Measurements from ENCODE around the gene CD40.

Gene CD40

DNA sequence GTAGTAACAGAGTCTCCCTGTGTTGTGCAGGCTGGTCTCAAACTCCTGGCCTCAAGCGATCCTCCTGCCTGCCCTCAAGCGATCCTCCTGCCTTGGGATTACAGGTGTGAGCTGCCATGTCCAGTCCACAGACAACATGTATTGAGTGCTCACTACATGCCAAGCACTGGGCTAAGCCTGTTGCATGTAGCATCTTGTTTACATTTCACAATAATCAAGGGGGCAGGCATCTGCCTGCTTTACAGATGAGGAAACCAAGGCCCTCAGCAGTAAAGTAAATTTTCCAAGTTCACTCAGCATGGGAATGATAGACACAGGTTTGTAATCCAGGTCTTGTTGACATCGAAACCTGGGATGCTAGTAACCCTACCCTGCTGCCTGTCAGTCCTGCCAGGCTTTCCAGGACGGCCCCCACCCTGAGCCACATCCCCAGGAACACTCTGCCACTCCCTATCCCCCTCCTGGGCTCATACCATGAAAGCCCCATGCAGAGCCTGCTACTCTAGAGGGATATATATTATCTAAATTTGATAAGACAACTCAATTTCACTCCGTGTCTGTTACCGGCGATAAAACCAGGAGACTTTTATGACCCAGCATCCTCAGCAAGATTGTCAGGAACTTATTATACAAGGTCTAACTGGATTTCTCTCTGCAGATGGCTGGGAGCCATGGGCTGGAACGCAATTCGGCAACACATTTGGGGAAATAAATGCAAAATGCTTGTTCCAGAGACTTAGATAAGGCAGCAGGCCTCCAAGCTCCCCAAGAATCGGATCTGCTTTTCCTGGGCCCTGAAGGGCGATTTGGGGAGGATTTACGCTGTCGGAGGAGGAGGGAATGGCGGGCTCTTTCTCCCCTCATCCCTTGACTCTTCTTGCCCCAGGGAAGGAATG, 30.4 kb downstream of the CD40 start:
- no peak for DNase-seq (ENCODE audit: low read depth, low spot score)

DNA sequence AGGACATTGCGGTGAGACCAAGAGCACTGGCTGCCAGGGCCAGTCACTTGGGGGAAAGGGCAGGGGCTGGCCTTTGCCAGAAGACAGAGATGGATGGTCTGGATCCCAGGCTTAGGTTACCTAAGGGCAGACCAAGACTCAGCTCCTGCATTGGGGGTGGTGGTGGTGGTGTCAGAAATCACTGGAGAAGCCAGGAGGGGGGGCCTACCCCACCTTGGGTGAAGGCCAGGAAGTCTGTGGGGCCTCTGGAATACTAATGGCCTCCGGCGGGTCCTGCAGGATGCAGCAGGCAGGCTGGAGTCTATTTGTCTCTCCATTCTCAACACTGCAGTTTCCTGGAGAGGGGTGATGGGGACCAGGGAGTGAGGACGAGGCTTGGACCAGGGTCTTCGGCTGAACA, 32.8 kb downstream of the CD40 start:
- DNase-seq (ENCODE audit: low read depth, low spot score), result no peak

DNA sequence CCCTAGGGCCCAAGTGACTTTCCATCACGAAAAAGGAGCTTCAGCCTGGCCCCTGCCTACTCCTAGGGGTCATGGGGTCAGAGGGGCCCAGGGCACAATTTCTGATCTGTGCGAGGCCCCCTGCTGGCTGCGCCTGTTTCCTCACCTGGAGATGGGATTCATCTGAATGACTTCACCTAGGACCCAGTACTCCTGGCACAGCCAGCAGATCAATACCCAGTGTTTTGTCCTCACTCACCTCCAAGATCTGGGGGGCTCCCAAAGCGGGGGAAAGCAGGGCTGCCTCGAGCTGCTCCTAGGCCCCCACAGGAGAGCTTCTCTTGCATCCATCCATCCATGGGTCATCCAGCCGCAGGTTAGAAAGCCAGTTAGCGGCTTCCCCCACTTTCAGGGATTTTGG, 33.8 kb downstream of the CD40 start:
- no peak for DNase-seq (ENCODE audit: low read depth, low spot score)

DNA sequence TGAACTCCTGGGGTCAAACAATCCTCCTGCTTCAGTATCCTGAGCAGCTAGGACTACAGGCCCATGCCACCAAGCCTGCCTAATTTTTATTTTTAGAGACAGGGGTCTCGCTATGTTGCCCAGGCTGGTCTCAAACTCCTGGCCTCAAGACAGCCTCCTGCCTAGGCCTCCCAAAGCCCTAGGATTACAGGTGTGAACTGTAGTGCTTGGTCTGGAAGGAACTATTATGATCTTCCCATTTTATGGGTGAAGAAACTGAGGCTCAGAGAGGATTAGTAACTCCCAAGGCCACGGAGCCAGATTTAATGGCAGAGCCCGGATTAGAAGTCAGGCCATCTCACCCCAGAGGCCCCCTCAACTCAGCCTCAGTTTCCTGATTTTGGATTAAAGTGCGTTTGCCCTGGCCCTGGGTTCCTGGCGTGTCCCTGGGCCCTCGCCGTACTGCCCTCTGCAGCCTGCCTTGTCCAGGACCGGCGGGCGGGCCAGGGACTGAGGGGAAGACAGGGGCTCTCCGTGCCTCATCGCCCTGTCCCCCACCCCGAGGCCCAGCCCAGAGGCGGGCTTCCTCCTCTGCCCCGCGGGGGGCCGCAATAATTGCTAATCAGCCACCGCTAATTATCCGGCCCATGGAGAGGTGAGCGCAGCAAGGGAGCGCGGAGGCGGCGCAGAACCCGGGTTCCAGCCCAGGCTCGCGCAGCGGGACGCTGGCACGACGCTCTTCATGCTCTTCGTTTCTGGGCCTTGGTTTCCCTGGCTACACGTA, 34.9 kb downstream of the CD40 start:
- DNase-seq (ENCODE audit: low read depth, low spot score), result no peak

DNA sequence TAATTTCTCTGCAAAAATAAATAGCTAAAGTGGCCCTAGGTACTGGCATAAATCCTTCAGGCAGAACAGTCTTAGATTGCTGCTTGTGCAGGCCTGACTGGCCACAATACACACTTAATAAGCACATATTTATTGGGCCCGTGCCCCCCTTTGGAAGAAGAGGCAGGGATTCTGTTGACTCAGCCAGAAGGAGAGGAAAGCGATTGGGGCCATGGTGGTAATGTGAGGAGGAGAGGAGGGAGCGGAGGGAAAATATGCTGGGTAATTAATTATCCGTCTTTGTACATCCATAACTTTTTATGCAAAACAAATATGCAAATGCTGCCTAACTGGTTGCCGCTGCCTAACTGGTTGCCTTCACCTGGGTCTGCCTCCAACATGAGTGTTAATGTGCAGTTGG, 36.2 kb downstream of the CD40 start:
- DNase-seq (ENCODE audit: low read depth, low spot score), result no peak

DNA sequence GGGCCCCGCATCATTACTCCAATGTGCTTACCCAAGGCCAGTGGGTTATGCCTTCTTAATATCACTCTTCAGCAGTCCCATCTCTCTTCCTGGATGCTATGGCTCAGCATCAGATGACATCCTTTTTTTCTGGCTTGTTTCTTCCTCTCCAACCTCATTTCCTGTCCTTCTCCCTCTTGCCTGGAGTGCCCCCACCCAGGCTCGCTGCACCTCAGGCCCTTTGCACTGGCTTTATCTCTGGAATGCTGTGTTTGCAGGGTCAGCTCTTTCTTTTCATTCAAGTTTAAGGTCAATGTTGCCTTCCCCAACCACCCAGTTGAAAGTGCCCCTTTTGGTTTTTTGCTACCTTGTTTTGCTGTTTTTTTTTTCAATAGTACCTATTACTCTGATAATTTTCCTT, 36.7 kb downstream of the CD40 start:
- DNase-seq (ENCODE audit: low read depth, low spot score), result no peak

DNA sequence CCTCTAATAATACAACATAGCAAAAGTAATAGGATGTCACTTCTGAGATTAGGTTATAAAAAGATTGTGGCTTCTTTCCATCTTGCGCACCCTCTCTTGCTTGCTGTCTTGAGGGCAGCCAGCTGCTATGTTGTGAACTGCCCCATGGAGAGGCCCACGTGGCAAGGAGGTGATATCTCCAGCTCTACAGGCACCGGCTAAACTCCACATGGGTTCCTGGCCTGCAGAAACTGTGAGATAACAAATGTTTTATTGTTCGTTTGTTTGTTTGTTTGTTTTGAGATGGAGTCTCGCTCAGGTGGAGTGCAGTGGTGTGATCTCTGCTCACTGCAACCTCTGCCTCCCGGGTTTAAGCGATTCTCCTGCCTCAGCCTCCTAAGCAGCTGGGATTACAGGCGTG, 38.0 kb downstream of the CD40 start:
- no peak for DNase-seq (ENCODE audit: low read depth, low spot score)

DNA sequence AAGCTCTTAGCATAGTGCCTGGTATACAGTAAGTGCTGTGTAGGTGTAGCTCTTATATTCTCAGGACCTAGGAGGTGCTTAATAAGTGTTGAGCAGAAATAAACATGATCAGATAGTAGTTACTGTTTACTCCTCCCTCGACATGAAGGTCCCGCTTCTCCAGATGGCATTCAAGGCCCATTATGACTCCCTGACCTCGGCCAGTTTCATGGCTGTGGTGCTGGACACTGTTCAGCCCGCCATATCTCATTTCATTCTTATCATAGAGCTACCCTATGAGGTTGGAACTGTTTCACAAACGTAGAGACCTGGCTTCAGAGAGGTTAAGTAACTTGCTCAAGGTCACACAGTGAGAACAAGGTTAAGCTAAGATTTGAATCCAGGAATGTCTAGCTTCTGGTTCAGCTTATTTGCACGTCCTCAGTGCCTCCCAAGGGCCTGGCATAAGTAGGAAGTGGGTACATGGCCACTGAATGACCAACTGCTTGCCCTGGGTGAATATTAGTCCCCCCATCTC, 39.0 kb downstream of the CD40 start:
- DNase-seq (ENCODE audit: low read depth, low spot score), result no peak

DNA sequence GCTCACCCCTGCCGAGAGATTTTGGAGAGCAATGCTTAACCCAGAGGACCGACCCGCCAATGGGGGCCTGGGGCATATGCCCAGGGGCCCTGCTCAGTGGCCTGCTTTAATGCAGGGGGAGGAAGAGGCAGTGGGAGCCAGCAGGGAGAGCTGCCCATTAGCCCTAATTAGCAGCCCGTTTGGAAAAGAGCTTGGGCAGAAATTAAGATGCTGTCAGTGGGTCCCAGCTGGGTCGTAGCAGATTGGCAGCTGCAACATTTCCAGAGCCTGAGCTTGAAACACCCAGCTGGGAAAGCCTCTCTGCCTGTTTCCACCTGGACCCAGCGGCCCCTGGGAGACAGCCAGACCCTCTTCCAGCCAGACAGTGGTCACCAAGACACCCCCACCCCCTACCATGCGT, 39.5 kb downstream of the CD40 start:
- no peak for DNase-seq (ENCODE audit: low read depth, low spot score)

DNA sequence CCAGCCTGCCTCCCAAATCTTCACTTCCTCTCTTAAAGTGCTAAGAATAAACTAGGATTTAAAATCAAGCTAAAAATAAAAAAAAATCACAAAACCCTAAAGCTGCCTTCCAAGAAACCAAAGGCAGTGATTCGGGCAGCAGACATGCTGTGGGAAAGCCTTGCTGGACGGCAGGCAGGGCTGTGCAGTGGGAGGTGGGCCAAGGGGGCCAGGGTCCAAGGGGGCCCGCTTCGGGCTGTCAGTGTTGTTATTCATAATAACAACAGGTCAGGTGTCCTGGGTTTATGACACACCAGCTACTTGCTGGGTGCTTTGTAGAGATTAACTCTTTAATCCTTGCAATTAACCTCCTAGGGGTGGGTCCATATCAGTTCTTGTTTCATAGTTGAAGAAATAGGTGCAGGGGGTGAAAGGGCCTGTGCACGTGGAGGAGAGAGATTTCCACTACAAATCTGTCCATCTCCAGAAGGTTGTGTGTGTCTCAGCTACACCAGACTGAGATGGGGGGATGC, 40.4 kb downstream of the CD40 start:
- no peak for DNase-seq (ENCODE audit: low read depth, low spot score)

DNA sequence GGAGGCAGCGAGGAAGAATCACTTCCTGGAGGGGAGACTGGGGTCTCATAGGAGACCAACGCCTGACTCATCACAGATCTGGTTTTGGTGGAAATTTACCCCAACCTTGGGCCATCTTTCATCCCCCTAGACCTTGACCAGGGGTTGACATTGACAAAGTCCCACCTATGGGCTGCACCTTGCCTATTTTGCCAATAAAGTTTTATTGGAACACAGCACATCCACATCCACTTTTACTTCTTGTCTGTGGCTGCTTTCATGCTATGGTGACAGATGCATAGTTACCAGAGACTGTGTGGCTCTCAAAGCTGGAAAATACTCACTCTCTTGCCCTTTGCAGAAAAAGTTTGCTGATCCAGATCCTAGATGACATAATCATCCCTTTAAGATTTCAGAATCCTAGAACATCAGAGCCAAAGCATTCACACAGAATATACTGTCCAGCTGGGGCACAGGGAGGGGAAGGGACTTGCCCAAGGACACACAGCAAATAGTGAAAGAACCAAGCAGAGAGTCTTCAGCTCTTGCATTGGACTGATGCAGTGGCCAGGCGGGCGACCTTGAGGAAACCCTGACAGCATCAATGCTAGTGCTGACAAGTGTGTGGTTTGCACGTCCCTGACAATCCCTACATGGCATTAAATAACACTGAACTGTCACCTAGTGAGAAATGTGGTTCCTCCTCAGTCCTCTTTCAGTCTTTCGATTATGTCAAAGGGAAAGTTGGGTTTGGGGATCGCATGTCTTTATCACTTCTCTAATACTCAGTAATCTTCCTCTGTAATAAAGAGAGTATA, 41.2 kb downstream of the CD40 start:
- no peak for DNase-seq (ENCODE audit: low read depth, low spot score)

DNA sequence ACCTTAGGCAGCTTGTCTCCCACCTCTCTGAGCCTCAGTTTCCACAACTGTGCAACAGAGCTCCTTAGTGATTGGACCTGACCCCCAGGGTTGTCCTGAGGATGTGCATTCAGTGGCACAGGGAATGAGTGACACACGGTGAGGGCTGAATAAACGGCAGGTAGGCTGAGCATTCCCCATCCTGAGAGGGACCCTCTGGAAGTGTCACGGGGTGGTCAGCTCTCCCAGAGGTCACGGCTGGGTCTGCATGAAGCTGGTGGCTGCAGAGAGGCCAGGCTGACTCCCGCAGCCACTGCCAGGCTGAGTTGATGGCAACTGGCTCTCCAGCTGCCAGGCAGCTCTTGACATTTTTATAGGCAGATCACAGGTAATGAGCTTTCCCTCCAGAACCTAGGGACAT, 42.5 kb downstream of the CD40 start:
- no peak for DNase-seq (ENCODE audit: low read depth, low spot score)

DNA sequence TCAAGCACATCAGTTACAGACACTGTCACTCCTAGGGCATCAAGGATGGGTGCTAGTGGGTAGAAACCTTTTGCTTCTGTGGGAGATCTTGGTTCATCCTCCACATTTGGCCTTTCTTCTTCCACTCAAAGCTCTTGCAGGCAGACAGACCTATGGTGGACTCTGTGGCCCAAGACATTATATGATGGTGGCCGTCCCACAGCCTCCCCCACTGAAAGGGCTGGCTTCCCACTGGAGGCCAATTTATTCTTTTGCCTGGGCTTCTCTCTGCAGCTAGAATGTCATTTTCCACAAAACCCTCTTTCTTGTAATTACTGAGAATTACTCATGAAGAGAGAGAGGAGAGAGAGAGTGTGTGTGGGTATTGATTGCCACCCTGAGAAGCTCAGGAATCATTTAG, 43.8 kb downstream of the CD40 start:
- no peak for DNase-seq (ENCODE audit: low read depth, low spot score)

DNA sequence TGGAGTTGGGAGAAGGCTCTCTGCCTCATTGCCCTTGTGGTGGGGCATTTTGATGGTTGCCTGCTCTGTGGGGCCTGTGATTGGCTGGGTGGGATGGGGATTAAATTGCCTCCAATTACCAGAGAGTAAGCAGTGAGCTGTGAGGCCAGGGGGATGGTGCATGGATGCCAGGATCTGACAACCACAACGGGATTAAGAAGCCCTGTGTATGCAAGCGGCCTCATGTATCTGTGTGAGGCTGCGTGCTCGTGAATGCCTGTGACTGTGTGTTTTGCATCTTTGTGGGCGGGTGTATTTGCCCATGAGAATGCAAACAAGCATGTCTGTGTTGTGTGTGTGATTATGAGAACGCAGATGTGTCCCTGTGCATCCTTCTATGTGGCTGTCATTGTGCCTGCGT, 46.1 kb downstream of the CD40 start:
- no peak for DNase-seq (ENCODE audit: low read depth, low spot score)

DNA sequence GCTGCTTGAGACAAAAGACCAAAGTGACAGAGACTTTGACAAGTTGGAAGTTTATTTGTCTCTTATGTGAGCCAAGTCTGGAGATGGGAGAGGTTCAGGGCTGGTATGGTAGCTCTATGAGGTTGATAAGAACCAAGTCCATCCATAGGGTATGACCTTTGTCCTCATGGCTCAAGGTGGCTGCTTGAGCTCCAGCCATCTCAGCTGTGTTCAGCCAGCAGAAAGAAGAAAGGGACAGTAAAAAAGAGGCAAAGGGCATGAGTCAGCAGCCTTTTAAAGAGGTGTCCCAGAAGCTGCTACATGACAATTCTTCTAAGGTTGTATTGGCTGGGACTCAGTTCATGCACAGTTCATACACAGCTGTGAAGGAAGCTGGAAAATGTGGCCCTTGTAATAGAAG, 49.0 kb downstream of the CD40 start:
- no peak for DNase-seq (ENCODE audit: low read depth, low spot score)

DNA sequence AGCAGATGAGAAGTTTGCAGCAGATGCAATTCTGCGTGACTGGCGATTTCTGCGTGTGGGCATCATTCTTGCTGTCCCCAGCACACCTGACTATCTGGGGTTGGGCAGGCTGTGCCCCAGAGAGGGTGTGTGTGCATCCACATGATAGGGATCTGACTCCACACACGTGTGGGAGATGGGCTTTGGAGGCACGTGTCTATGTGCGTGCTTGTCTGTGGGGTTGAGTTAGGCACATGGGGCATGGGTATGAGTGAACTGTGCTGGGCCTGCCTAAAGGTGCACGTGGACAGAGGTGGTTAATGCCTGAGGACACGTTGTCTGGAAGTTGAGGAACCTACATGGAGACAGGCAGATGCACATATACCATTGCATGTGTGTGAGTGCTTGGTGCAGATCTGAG, 50.3 kb downstream of the CD40 start:
- DNase-seq (ENCODE audit: low read depth, low spot score), result no peak

DNA sequence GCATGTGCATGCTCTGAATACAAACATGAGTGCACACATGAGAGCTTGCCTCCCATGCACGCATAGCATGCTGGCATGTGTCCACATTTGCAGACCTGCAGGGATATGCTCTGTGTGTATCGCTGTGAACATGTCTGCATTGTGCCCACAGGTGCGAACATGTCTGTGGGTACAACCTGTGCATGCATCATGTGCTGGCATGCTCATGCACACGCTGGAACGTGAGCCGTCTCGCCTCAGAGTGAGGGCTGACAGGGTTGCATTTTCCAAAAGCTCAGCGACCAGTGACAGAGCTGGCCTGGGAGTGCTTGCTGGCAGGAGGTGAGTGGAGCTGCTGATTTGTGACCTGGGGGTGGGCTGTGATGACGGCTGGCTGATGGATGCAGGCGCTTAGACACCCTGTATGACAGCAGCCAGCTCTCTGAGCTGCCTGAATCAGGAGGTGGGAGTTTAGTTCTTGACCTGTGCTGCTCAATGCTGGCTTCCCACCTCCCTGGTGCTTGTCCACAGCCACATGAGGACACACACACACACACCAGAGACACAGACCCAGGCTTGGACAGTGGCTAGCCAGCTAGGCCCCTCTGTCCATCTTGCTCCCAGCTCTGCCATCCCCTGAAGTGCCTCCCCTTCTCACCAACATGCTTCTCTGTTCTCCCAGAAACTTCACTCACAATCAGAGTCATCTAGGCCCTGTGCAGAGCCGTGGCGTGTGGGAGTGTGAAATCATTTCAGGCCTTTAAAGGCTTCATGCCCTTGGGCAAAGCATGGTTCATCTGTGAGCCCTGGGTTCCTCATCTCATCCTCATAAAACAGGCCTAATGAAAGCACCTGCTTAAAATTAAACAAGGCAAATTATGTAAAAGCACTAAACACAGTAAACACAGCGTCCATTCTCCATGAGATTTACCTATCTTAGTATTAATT, 51.4 kb downstream of the CD40 start:
- DNase-seq (ENCODE audit: low read depth, low spot score), result no peak

DNA sequence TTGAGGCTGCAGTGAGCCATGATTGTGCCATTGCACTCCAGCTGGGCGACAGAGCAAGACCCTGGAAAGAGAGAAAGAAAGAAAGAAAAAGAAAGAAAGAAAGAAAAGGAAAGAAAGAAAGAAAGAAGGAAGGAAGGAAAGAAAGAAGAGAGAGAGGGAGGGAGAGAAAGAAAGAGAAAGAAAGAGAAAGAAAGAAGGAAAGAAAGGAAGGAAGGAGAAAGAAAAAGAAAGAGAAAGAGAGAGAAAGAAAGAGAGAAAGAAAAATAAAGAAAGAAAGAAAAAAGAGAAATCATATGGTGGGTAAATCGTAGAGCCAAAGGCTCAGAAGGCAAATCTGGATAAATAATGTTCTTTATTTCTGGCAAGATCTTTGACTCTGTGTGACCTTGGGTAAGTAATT, 53.4 kb downstream of the CD40 start:
- DNase-seq (ENCODE audit: low read depth, low spot score), result no peak

DNA sequence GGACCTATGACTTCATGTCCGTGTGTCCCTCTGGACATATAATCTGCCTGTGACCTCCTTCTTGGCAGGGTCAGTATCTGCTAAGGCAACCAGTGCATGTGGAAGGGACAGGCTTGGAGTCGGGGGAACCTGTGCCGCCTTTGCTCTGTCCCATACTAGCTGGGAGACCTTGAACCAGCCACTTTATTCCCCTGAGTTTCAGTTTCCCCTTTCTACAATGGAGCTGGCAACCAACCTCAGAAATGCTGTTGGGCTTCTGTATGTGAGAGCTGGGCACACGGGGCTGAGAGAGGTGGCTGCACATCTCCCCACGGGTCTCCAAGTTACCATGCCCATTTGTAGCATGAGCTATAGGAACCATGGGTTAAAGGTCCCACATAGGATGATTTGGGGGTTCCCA, 53.8 kb downstream of the CD40 start:
- DNase-seq (ENCODE audit: low read depth, low spot score), result no peak

DNA sequence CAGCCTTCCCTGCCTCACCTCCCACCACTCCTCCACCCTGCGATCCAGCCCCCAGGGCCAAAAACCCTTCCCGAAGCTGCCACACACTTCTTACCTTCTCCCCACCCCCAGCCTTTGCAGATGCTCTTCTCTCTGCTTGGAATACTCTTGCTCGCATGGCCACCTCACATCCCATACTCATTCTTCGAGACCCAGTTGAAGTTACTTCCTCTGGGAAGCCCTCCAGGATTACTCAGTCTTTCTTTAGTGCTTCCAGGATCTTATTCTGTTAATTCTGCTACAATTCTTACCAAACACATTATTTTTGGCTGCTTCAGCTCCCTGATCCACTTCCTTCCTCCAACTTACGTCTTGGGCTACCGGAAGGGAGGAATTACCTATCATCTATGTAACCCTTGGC, 54.3 kb downstream of the CD40 start:
- DNase-seq (ENCODE audit: low read depth, low spot score), result no peak

All from activated CD4-positive, CD25-positive, alpha-beta regulatory T cell treated with anti-CD3 and anti-CD28 coated beads, Interleukin-2, amount 50 U/mL, for 16 hours (primary cell).